ENCODE measurements around the gene C10orf67.

DNA sequence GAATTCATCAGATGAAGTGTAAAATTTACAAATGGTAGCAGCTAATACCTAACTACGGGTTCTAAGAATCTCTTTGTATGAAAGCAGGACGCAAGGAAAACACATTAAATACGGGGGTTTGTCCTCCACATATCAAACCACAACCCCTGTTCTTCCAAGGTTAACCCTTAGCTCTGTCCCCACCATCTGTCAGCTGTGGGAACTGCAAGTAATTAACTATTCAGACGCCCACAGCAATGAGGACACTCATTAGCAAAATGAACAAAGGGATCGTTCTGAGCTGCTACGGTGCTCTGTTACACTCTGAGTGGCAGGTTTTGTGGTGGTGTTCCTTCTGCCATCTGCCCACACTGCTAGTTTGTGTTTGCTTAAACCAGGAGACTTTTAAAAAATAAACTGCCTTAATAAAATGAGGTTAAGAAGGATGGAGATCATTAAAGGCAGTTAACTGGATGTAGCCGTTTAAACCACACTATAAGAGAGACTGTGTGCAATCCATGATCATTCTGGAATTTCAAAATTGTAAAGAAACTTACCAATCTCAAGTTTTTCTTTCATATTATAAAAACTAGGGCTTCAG is 51.4 kb downstream of the C10orf67 start:
- no peak for TF ChIP-seq TEAD4 (IDR thresholded peaks at IDR 0.05)
- no peak for TF ChIP-seq ZBTB7A (IDR thresholded peaks at IDR 0.05; ENCODE audit: low read depth)
- TF ChIP-seq, protein P1, sequence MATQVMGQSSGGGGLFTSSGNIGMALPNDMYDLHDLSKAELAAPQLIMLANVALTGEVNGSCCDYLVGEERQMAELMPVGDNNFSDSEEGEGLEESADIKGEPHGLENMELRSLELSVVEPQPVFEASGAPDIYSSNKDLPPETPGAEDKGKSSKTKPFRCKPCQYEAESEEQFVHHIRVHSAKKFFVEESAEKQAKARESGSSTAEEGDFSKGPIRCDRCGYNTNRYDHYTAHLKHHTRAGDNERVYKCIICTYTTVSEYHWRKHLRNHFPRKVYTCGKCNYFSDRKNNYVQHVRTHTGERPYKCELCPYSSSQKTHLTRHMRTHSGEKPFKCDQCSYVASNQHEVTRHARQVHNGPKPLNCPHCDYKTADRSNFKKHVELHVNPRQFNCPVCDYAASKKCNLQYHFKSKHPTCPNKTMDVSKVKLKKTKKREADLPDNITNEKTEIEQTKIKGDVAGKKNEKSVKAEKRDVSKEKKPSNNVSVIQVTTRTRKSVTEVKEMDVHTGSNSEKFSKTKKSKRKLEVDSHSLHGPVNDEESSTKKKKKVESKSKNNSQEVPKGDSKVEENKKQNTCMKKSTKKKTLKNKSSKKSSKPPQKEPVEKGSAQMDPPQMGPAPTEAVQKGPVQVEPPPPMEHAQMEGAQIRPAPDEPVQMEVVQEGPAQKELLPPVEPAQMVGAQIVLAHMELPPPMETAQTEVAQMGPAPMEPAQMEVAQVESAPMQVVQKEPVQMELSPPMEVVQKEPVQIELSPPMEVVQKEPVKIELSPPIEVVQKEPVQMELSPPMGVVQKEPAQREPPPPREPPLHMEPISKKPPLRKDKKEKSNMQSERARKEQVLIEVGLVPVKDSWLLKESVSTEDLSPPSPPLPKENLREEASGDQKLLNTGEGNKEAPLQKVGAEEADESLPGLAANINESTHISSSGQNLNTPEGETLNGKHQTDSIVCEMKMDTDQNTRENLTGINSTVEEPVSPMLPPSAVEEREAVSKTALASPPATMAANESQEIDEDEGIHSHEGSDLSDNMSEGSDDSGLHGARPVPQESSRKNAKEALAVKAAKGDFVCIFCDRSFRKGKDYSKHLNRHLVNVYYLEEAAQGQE (IDR thresholded peaks at IDR 0.05; ENCODE audit: low read depth): no peak
- no peak for TF ChIP-seq CEBPB (IDR thresholded peaks at IDR 0.05)
- peak; percentile 63 for TF ChIP-seq RAD21 (IDR thresholded peaks at IDR 0.05; ENCODE audit: low read depth)

Measured in Ishikawa (cell line).